ENCODE results near the gene CPSF3.

DNA sequence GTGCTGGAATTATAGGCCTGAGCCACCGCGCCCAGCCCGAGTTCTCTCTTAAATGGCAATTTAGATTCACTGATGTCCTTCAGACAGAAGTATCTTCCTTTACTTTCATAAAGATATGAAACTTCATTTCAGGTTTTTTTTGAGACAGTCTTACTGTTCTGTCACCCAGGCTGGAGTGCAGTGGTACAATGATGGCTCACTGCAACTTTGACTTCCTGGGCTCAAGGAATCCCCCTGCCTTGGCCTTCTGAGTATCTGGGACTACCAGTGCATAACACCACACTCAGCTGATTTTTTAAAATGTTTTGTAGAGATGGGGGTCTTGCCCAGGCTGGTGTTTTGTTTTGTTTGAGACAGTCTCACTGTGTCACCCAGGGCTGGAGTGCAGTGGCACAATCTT is 13.3 kb upstream of the CPSF3 start:
- no peak for TF ChIP-seq POLR2A (IDR thresholded peaks at IDR 0.05)
- TF ChIP-seq, protein P1, sequence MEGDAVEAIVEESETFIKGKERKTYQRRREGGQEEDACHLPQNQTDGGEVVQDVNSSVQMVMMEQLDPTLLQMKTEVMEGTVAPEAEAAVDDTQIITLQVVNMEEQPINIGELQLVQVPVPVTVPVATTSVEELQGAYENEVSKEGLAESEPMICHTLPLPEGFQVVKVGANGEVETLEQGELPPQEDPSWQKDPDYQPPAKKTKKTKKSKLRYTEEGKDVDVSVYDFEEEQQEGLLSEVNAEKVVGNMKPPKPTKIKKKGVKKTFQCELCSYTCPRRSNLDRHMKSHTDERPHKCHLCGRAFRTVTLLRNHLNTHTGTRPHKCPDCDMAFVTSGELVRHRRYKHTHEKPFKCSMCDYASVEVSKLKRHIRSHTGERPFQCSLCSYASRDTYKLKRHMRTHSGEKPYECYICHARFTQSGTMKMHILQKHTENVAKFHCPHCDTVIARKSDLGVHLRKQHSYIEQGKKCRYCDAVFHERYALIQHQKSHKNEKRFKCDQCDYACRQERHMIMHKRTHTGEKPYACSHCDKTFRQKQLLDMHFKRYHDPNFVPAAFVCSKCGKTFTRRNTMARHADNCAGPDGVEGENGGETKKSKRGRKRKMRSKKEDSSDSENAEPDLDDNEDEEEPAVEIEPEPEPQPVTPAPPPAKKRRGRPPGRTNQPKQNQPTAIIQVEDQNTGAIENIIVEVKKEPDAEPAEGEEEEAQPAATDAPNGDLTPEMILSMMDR (IDR thresholded peaks at IDR 0.05), result no peak
